Ramos (cell line): ENCODE data around the gene APCDD1.

Experiments
- in situ Hi-C: fragments of 300-500 bp; cut with MboI; formaldehyde crosslinking; loops from one replicate; pipeline ENCODE4 v1.14.3; 2022; ENCODE audit warnings: low sequenced_read_pairs; ENCODE audit not compliant: unreplicated experiment

The APCDD1 gene

GRCh38 chr18:10453806-10454680 lies at the start of gene APCDD1:
TSS of gene APCDD1 (plus strand) at chr18:10454635. CDS start at chr18:10454982, 347 bp downstream.
- in situ Hi-C loops, result no loop called here

- in situ Hi-C loops, result no loop called here
Observed at GRCh38 chr18:10405014-10405493, 49.4 kb upstream of the APCDD1 start.

- in situ Hi-C loops, result no loop called here
Observed at GRCh38 chr18:10405816-10406663, 48.4 kb upstream of the APCDD1 start.

GRCh38 chr18:10408131-10408530 lies 46.3 kb upstream of the APCDD1 start:
- in situ Hi-C loops, result no loop called here

GRCh38 chr18:10409041-10409440 lies 45.4 kb upstream of the APCDD1 start:
- in situ Hi-C loops, result no loop called here

- in situ Hi-C loops, result no loop called here
Observed at GRCh38 chr18:10410472-10411308, 43.7 kb upstream of the APCDD1 start.

- in situ Hi-C loops, result no loop called here
Observed at GRCh38 chr18:10412933-10413332, 41.5 kb upstream of the APCDD1 start.

GRCh38 chr18:10413722-10414121 lies 40.7 kb upstream of the APCDD1 start:
- in situ Hi-C loops, result no loop called here

- in situ Hi-C loops, result no loop called here
Observed at GRCh38 chr18:10414293-10414842, 40.1 kb upstream of the APCDD1 start.

GRCh38 chr18:10416065-10416464 lies 38.4 kb upstream of the APCDD1 start:
- in situ Hi-C loops, result no loop called here

- in situ Hi-C loops, result no loop called here
Observed at GRCh38 chr18:10417191-10417590, 37.2 kb upstream of the APCDD1 start.

- in situ Hi-C loops, result no loop called here
Observed at GRCh38 chr18:10417664-10418063, 36.8 kb upstream of the APCDD1 start.

GRCh38 chr18:10418836-10419235 lies 35.6 kb upstream of the APCDD1 start:
- in situ Hi-C loops, result no loop called here

- in situ Hi-C loops, result no loop called here
Observed at GRCh38 chr18:10419420-10420103, 34.9 kb upstream of the APCDD1 start.

- in situ Hi-C loops, result no loop called here
Observed at GRCh38 chr18:10420561-10421352, 33.7 kb upstream of the APCDD1 start.

GRCh38 chr18:10421859-10422258 lies 32.6 kb upstream of the APCDD1 start:
- in situ Hi-C loops, result no loop called here

- in situ Hi-C loops, result no loop called here
Observed at GRCh38 chr18:10422731-10423130, 31.7 kb upstream of the APCDD1 start.

GRCh38 chr18:10424585-10425307 lies 29.7 kb upstream of the APCDD1 start:
- in situ Hi-C loops, result no loop called here
